Measurements from ENCODE around the gene KCNJ16.

Gene KCNJ16

GRCh38 chr17:70169709-70170597 lies 94.9 kb downstream of the KCNJ16 start:
- no peak for DNase-seq (ENCODE audit: low read depth in 2 of 2)

GRCh38 chr17:70171159-70171558 lies 96.1 kb downstream of the KCNJ16 start:
- DNase-seq (ENCODE audit: low read depth in 2 of 2), result no peak

GRCh38 chr17:70172449-70172848 lies 97.4 kb downstream of the KCNJ16 start:
- no peak for DNase-seq (ENCODE audit: low read depth in 2 of 2)

- DNase-seq (ENCODE audit: low read depth in 2 of 2), result no peak
Observed at GRCh38 chr17:70172923-70173322, 97.9 kb downstream of the KCNJ16 start.

GRCh38 chr17:70173681-70174080 lies 98.7 kb downstream of the KCNJ16 start:
- DNase-seq (ENCODE audit: low read depth in 2 of 2), result no peak

GRCh38 chr17:70181376-70181775 lies 106.4 kb downstream of the KCNJ16 start:
- DNase-seq (ENCODE audit: low read depth in 2 of 2), result no peak

- no peak for DNase-seq (ENCODE audit: low read depth in 2 of 2)
Observed at GRCh38 chr17:70181866-70182265, 106.8 kb downstream of the KCNJ16 start.

- DNase-seq (ENCODE audit: low read depth in 2 of 2), result no peak
Observed at GRCh38 chr17:70183508-70183907, 108.5 kb downstream of the KCNJ16 start.

- DNase-seq (ENCODE audit: low read depth in 2 of 2), result no peak
Observed at GRCh38 chr17:70184207-70184606, 109.2 kb downstream of the KCNJ16 start.

- no peak for DNase-seq (ENCODE audit: low read depth in 2 of 2)
Observed at GRCh38 chr17:70184770-70185169, 109.7 kb downstream of the KCNJ16 start.
